ENCODE data around the gene SLC2A6.

- no peak for TF ChIP-seq CTCF (IDR thresholded peaks at IDR 0.05)
- TF ChIP-seq ZFX (IDR thresholded peaks at IDR 0.05; ENCODE audit: borderline replicate concordance), result no peak
These were observed 44.2 kb upstream of the SLC2A6 start for GRCh38 chr9:133523106-133523505.
